HEK293 (cell line): ENCODE measurements around the gene TM6SF1.

Experiments used
- BCL11A ChIP-seq: fragments of 450-650 bp; formaldehyde crosslinking; IDR thresholded peaks from 2 replicates; pipeline ENCODE4 v1.5.1; 2016; ENCODE audit warnings: low read depth, missing biosample characterization, missing genetic modification characterization
- BCL6B ChIP-seq: fragments of 450-650 bp; formaldehyde crosslinking; IDR thresholded peaks from 2 replicates; pipeline ENCODE4 v1.5.1; 2017; ENCODE audit warnings: missing biosample characterization, missing genetic modification characterization
- EGR2 ChIP-seq: fragments of 450-650 bp; formaldehyde crosslinking; IDR thresholded peaks from 2 replicates; pipeline ENCODE4 v1.5.1; 2016; ENCODE audit warnings: low read depth, missing biosample characterization, missing genetic modification characterization
- HIC1 ChIP-seq: fragments of 450-650 bp; formaldehyde crosslinking; IDR thresholded peaks from 2 replicates; pipeline ENCODE4 v1.5.1; 2016; ENCODE audit warnings: missing biosample characterization, missing genetic modification characterization
- IKZF3 ChIP-seq: fragments of 450-650 bp; IDR thresholded peaks from 2 replicates; pipeline ENCODE4 v1.5.0; 2018; ENCODE audit warnings: missing biosample characterization, mild to moderate bottlenecking, missing genetic modification characterization, moderate library complexity
- SCRT2 ChIP-seq: fragments of 450-650 bp; formaldehyde crosslinking; IDR thresholded peaks from 2 replicates; pipeline ENCODE4 v1.5.1; 2016; ENCODE audit warnings: missing biosample characterization, missing genetic modification characterization
- SP2 ChIP-seq: fragments of 450-650 bp; formaldehyde crosslinking; IDR thresholded peaks from 2 replicates; pipeline ENCODE4 v1.5.1; 2016; ENCODE audit warnings: missing biosample characterization, missing genetic modification characterization
- ZBTB10 ChIP-seq: fragments of 450-650 bp; formaldehyde crosslinking; IDR thresholded peaks from 2 replicates; pipeline ENCODE4 v1.5.1; 2016; ENCODE audit warnings: missing biosample characterization, missing genetic modification characterization
- ZBTB44 ChIP-seq: fragments of 450-650 bp; IDR thresholded peaks from 2 replicates; pipeline ENCODE4 v1.5.1; 2018; ENCODE audit warnings: missing biosample characterization, mild to moderate bottlenecking, missing genetic modification characterization
- ZBTB8A ChIP-seq: fragments of 450-650 bp; formaldehyde crosslinking; IDR thresholded peaks from 2 replicates; pipeline ENCODE4 v1.5.1; 2016; ENCODE audit warnings: missing biosample characterization, missing genetic modification characterization
- ZNF10 ChIP-seq: fragments of 450-650 bp; formaldehyde crosslinking; IDR thresholded peaks from 2 replicates; pipeline ENCODE4 v1.5.1; 2017; ENCODE audit warnings: missing biosample characterization, missing genetic modification characterization
- ZNF114 ChIP-seq: fragments of 450-650 bp; formaldehyde crosslinking; IDR thresholded peaks from 2 replicates; pipeline ENCODE4 v1.5.0; 2017; ENCODE audit warnings: missing biosample characterization, missing genetic modification characterization
- ZNF133 ChIP-seq: fragments of 450-650 bp; formaldehyde crosslinking; IDR thresholded peaks from 2 replicates; pipeline ENCODE4 v1.5.1; 2016; ENCODE audit warnings: missing biosample characterization, missing genetic modification characterization
- ZNF184 ChIP-seq: fragments of 450-650 bp; IDR thresholded peaks from 2 replicates; pipeline ENCODE4 v1.5.1; 2018; ENCODE audit warnings: missing biosample characterization, mild to moderate bottlenecking, missing genetic modification characterization
- ZNF2 ChIP-seq: fragments of 450-650 bp; formaldehyde crosslinking; IDR thresholded peaks from 2 replicates; pipeline ENCODE4 v1.5.1; 2016; ENCODE audit warnings: missing biosample characterization, missing genetic modification characterization
- ZNF248 ChIP-seq: fragments of 450-650 bp; formaldehyde crosslinking; IDR thresholded peaks from 2 replicates; pipeline ENCODE4 v1.5.1; 2017; ENCODE audit warnings: missing biosample characterization, missing genetic modification characterization
- ZNF335 ChIP-seq: fragments of 450-650 bp; formaldehyde crosslinking; conservative IDR thresholded peaks from 2 replicates; pipeline ENCODE4 v1.5.1; 2016; ENCODE audit warnings: missing biosample characterization, missing genetic modification characterization
- ZNF341 ChIP-seq: fragments of 450-650 bp; formaldehyde crosslinking; IDR thresholded peaks from 2 replicates; pipeline ENCODE4; 2016; ENCODE audit warnings: low read depth, missing biosample characterization, missing genetic modification characterization
- ZNF398 ChIP-seq: fragments of 450-650 bp; formaldehyde crosslinking; IDR thresholded peaks from 2 replicates; pipeline ENCODE4 v1.5.1; 2017; ENCODE audit warnings: missing biosample characterization, missing genetic modification characterization
- ZNF423 ChIP-seq: fragments of 450-650 bp; formaldehyde crosslinking; IDR thresholded peaks from 2 replicates; pipeline ENCODE4 v1.5.1; 2016; ENCODE audit warnings: missing biosample characterization, missing genetic modification characterization
- ZNF426 ChIP-seq: fragments of 450-650 bp; formaldehyde crosslinking; IDR thresholded peaks from 2 replicates; pipeline ENCODE4 v1.5.1; 2017; ENCODE audit warnings: missing biosample characterization, missing genetic modification characterization, mild to moderate bottlenecking, inconsistent platforms, moderate library complexity
- ZNF521 ChIP-seq: fragments of 450-650 bp; formaldehyde crosslinking; IDR thresholded peaks from 2 replicates; pipeline ENCODE4 v1.5.1; 2017; ENCODE audit warnings: missing biosample characterization, mild to moderate bottlenecking, missing genetic modification characterization
- ZNF558 ChIP-seq: fragments of 450-650 bp; formaldehyde crosslinking; IDR thresholded peaks from 2 replicates; pipeline ENCODE4 v1.5.1; 2016; ENCODE audit warnings: missing biosample characterization, missing genetic modification characterization
- ZNF560 ChIP-seq: fragments of 450-650 bp; formaldehyde crosslinking; IDR thresholded peaks from 2 replicates; pipeline ENCODE4 v1.5.1; 2017; ENCODE audit warnings: missing biosample characterization, missing genetic modification characterization, borderline replicate concordance
- ZNF629 ChIP-seq: fragments of 450-650 bp; formaldehyde crosslinking; IDR thresholded peaks from 2 replicates; pipeline ENCODE4 v1.5.1; 2017; ENCODE audit warnings: missing biosample characterization, missing genetic modification characterization
- ZNF645 ChIP-seq: fragments of 450-650 bp; formaldehyde crosslinking; IDR thresholded peaks from 2 replicates; pipeline ENCODE4; 2016; ENCODE audit warnings: missing biosample characterization, missing genetic modification characterization
- ZNF658 ChIP-seq: fragments of 450-650 bp; formaldehyde crosslinking; IDR thresholded peaks from 2 replicates; pipeline ENCODE4; 2016; ENCODE audit warnings: missing biosample characterization, missing genetic modification characterization
- ZNF792 ChIP-seq: fragments of 450-650 bp; formaldehyde crosslinking; IDR thresholded peaks from 2 replicates; pipeline ENCODE4 v1.5.1; 2016; ENCODE audit warnings: missing biosample characterization, missing genetic modification characterization
- ZNF843 ChIP-seq: fragments of 450-650 bp; formaldehyde crosslinking; IDR thresholded peaks from 2 replicates; pipeline ENCODE4 v1.5.1; 2016; ENCODE audit warnings: missing biosample characterization, missing genetic modification characterization

Gene TM6SF1

GRCh38 chr15:83066734-83067637 is 40.5 kb upstream of the TM6SF1 start, which contains the start of gene BTBD1 (continued):
- TF ChIP-seq ZNF560 (tag by site-specific recombination) (no peak), ZNF114 (tag by site-specific recombination) (no peak), SP2 (tag by site-specific recombination) (peak; percentile 52), ZNF423 (tag by site-specific recombination) (peak; percentile 84), ZNF341 (peak; percentile 94), HIC1 (peak; percentile 69; the same call in 1 of the 2 replicates), ZNF248 (no peak), BCL11A (tag by site-specific recombination) (no peak), ZNF521 (no peak), ZNF133 (tag by site-specific recombination) (no peak), ZNF426 (tag by site-specific recombination) (no peak), ZNF645 (tag by site-specific recombination) (no peak), ZNF843 (tag by site-specific recombination) (no peak), ZNF629 (no peak; the same call in 1 of the 2 replicates), ZNF335 (tag by site-specific recombination) (peak; percentile 96), ZNF658 (no peak), EGR2 (tag by site-specific recombination) (peak; percentile 76), SCRT2 (tag by site-specific recombination) (peak; percentile 65), ZNF10 (tag by site-specific recombination) (0 out of 2 replicates have a peak, but pooled peaks have one; percentile 36), ZBTB10 (tag by site-specific recombination) (no peak), ZBTB44 (tag by site-specific recombination) (peak; percentile 26; the same call in 1 of the 2 replicates), ZBTB8A (tag by site-specific recombination) (peak; percentile 81), ZNF2 (no peak), IKZF3 (peak; percentile 64), ZNF558 (no peak), ZNF184 (peak; percentile 71; the same call in 1 of the 2 replicates), BCL6B (no peak), ZNF398 (tag by site-specific recombination) (peak; percentile 33; the same call in 1 of the 2 replicates), ZNF792 (tag by site-specific recombination) (no peak)
